GM12892 (cell line): Measurements from ENCODE around the gene DPYSL4.

ENCODE experiments used
- POLR2A ChIP-seq: IDR thresholded peaks from 2 replicates; pipeline ENCODE4 v1.6.1; 2011; ENCODE audit warnings: low read depth, low read length, control low read depth
- POLR2AphosphoS5 ChIP-seq: IDR thresholded peaks from 2 replicates; pipeline ENCODE4 v1.6.1; 2011; ENCODE audit warnings: low read depth, low read length, control low read depth

- TF ChIP-seq POLR2A, result no peak
- no peak for TF ChIP-seq POLR2AphosphoS5
Measured at GRCh38 chr10:132157101-132157500, 29.6 kb upstream of the DPYSL4 start.
